Measurements from ENCODE around the gene RNF17. TPM values are rescaled to one million over a fixed set of nuclear protein-coding genes. Genes with fewer than 3 reads are reported as not detected.

The RNF17 gene
- total and polyA plus RNA-seq, 2 of the 8 experiments (the other 6 are each of a cell fraction or from before 2014, with no cell fraction given): not detected

DNA sequence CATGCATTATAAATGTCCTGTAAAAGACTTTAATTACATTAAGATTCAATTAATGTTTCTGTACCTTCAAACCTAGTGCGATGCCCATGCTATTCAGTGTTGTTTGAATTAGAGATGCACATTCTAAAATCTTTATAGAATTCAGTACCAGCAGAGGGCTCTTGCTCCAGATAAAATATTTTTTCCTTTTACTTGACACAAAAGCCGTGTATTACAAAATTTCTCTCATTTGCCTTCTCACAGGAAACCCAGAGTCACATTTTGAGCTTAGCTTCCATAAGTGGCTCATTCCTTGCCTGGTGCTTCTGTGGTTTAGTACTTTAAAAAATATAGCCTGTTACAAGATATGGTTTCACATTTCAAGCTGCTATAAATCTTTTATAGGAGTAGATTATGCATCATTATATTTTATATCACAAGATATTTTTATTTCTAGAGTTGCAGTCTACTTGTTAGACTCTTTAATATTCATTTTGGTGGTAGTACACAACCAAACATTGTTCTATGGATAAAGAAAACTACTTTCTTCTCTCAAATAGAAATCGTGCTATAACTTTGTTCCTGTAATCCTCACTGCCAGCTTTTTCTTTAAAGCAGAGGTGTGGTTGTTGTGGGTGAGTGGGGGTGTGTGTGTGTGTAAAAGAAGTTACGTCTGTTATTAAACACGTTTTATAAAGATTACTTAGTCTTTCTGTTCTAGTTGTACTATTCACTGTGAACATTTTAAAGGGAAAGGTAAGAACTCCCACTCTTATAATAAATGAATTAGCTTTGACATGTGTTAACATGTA, 101.4 kb downstream of the RNF17 start:
- Histone ChIP-seq H3K4me1 (replicated peaks in 1 of 4; ENCODE audit: control insufficient read depth in 3 of 4, insufficient read depth in 4 of 4, low read length in 3 of 4) (no peaks in the 10 kb centered on the region; a peak in 2 of 7 replicates), H2BK120ac (replicated peaks; ENCODE audit: low read depth, low read length) (no peak overlapping the region), H3K18ac (ENCODE audit: extremely low read depth, low read length) (no peak overlapping the region), H3K23ac (ENCODE audit: insufficient read length) (no peak overlapping the region), H2BK15ac (ENCODE audit: low read length) (no peak overlapping the region), H3K9ac (replicated peaks in 1 of 4; ENCODE audit: extremely low read depth in 1 of 4, low read depth in 3 of 4, low read length in 3 of 4) (no peak overlapping the region), H2BK20ac (ENCODE audit: low read length) (no peak overlapping the region), H4K8ac (ENCODE audit: extremely low read depth, insufficient read depth, low read length) (no peak overlapping the region), H3K4me2 (ENCODE audit: insufficient read depth in 1 of 2, low read depth in 2 of 2, low read length in 2 of 2) (no peak overlapping the region), H3K36me3 (ENCODE audit: control insufficient read depth in 2 of 4, insufficient read depth in 4 of 4, low read length in 3 of 4) (no peaks in the 10 kb centered on the region), H3K56ac (replicated peaks; ENCODE audit: insufficient read length, low read depth, low read length) (no peak overlapping the region), H4K91ac (replicated peaks; ENCODE audit: insufficient read length, low read length) (no peak overlapping the region), H3K23me2 (ENCODE audit: low read depth, low read length) (no peaks in the 10 kb centered on the region), H3K4ac (replicated peaks; ENCODE audit: insufficient read length, low read depth, low read length) (no peak overlapping the region), H3K9me3 (ENCODE audit: insufficient read depth in 2 of 2, low read depth in 1 of 2, low read length in 1 of 2) (no peaks in the 10 kb centered on the region), H3K79me2 (ENCODE audit: control insufficient read depth in 1 of 2, insufficient read depth in 2 of 2, low read length in 2 of 2) (no peaks in the 10 kb centered on the region), H3K14ac (ENCODE audit: insufficient read length) (no peak overlapping the region), H2BK5ac (ENCODE audit: low read depth, low read length) (no peak overlapping the region), H4K20me1 (replicated peaks in 1 of 2; ENCODE audit: control insufficient read depth in 1 of 2, insufficient read depth in 2 of 2, low read length in 2 of 2) (no peaks in the 10 kb centered on the region), H2AK5ac (ENCODE audit: low read depth, low read length) (no peak overlapping the region), H3K27me3 (replicated peaks in 1 of 4; ENCODE audit: control insufficient read depth in 3 of 4, extremely low read depth in 1 of 4, insufficient read depth in 3 of 4, low read length in 3 of 4) (no peaks in the 10 kb centered on the region), H4K5ac (ENCODE audit: insufficient read length, low read depth, low read length) (no peak overlapping the region), H2BK12ac (ENCODE audit: low read depth, low read length) (no peak overlapping the region), H2AFZ (ENCODE audit: low read length) (no peak overlapping the region), H3K79me1 (ENCODE audit: low read depth, low read length) (no peaks in the 10 kb centered on the region), H3K27ac (ENCODE audit: low read depth, low read length) (no peak overlapping the region), H3K4me3 (ENCODE audit: extremely low read depth in 1 of 4, insufficient read depth in 2 of 4, low read depth in 3 of 4, low read length in 4 of 4) (no peak overlapping the region)
- FAIRE-seq (no peak), DNase-seq (ENCODE audit: low read depth in 1 of 2, low spot score in 2 of 2) (no peak)
- POLR2A ChIA-PET (ENCODE audit: partially characterized antibody): no interaction called here
- CTCF ChIA-PET (ENCODE audit: partially characterized antibody): interaction anchor here (0.5 to 0.8 kb wide), 4 partner anchors 9 to 192 kb away, joined by 3 to 5 read pairs (median 4); no protein-coding TSS in a partner anchor
- WGBS, 2 experiments (ENCODE audit: extremely low coverage in 1 of 2, insufficient coverage in 1 of 2, insufficient read length in 1 of 2, insufficient replicate concordance in 2 of 2, low coverage in 1 of 2, low lambda C conversion rate in 2 of 2, missing lambda C conversion rate in 1 of 2): 77% methylated on average over 5 of the region's 5 CpGs; no CpG with 5 or more reads in 1 of the 2 experiments
- TF ChIP-seq FOSL1 (IDR thresholded peaks at IDR 0.05; ENCODE audit: insufficient read depth, low read depth, low read length) (no peak), POLR2AphosphoS5 (IDR thresholded peaks at IDR 0.05; ENCODE audit: low read depth, low read length) (no peak), KDM4A (IDR thresholded peaks at IDR 0.05; ENCODE audit: low read depth, low read length, severe bottlenecking) (no peak), GABPA (IDR thresholded peaks at IDR 0.05; ENCODE audit: borderline replicate concordance, insufficient read depth, low read length) (no peak), BCL11A (IDR thresholded peaks at IDR 0.05; ENCODE audit: low read depth in 2 of 2, low read length in 2 of 2) (no peak)
